GM12801 (cell line): Measurements from ENCODE around the gene LCORL.

Experiments used
- CTCF ChIP-seq: IDR thresholded peaks from one replicate; pipeline ENCODE4 v1.5.1; 2011; ENCODE audit warnings: control low read depth; ENCODE audit not compliant: insufficient read length; ENCODE audit errors: extremely low read depth

LCORL gene

GRCh38 chr4:17869327-17869726, 152.2 kb downstream of the LCORL start:
- TF ChIP-seq CTCF, result no peak

- TF ChIP-seq CTCF, result no peak
Observed at GRCh38 chr4:17867276-17867675, 154.3 kb downstream of the LCORL start.

- no peak for TF ChIP-seq CTCF
Observed at GRCh38 chr4:17866810-17867209, 154.7 kb downstream of the LCORL start.

- TF ChIP-seq CTCF, result no peak
Observed at GRCh38 chr4:17865866-17866363, 155.6 kb downstream of the LCORL start.

GRCh38 chr4:17859793-17860406, 161.7 kb downstream of the LCORL start:
- TF ChIP-seq CTCF, result no peak

GRCh38 chr4:17854036-17854435, 167.5 kb downstream of the LCORL start:
- TF ChIP-seq CTCF, result no peak

- no peak for TF ChIP-seq CTCF
Observed at GRCh38 chr4:17851959-17852358, 169.6 kb downstream of the LCORL start.
